ENCODE data around the gene DCBLD1. TPM values are rescaled to one million over a fixed set of nuclear protein-coding genes. Genes with fewer than 3 reads are reported as not detected.

The DCBLD1 gene
- total and polyA plus RNA-seq, 9 of the 15 experiments (the other 6 are each of a cell fraction or from before 2014, with no cell fraction given) = 0.80 to 8.5 (median 6.8) TPM

DNA sequence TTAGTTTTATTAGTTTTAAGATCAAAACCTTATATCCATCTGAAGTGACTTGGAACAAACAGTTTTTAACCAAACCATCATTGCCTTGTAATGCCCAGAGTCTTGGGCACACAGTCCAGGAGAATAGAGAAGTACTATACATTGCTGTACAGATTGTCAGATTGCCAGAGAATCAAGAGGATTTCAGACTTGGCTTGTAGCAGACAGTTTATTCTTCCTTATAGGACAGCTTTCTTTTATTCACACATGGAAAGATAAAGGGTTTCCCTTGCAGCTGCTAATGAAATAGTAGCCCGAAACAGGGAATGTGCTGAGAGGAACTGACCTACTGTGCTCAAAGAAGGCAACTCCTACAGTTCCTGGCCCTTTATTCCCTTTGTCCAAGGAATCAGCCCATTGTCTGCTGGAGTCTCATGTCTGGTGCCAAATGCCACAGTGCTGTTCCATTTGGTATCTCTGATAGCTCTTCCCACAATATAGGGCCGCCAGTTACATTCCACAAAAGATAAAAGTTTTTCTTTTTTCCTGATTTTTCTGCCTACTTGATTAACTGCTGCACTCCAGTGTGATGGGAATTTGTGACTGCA, 30.6 kb downstream of the DCBLD1 start:
- no peak overlapping the region for H3K4me3 ChIP-seq
- ChIA-PET CTCF (ENCODE audit: low intra/inter-chr PET ratio) (no interaction called here), POLR2A (no interaction called here)
- no peaks in the 10 kb centered on the region for H3K9me1 ChIP-seq (ENCODE audit: control insufficient read depth, insufficient read depth, low read length)
- intact Hi-C loops (cut with micrococcal nuclease) (no loop called here), in situ Hi-C loops (cut with MboI) (no loop called here)
- no TSS peak for BruUV-seq (replicated peaks)
- no peak overlapping the region for H3K4me2 ChIP-seq (ENCODE audit: insufficient read depth, low read length)
- H3K36me3 ChIP-seq (ENCODE audit: control insufficient read depth, insufficient read depth, low read length) = no peaks in the 10 kb centered on the region
- H2AFZ ChIP-seq (ENCODE audit: low read depth, low read length) = no peak overlapping the region
- no peak overlapping the region for H3K27ac ChIP-seq (ENCODE audit: extremely low read depth, low read depth, low read length)
- ATAC-seq (no peak), FAIRE-seq (peak; percentile 6), DNase-seq (ENCODE audit: extremely low read depth in 1 of 4, low spot score in 3 of 4) (no peak)
- WGBS (ENCODE audit: insufficient coverage, low coverage, missing lambda C conversion rate) = 41% methylated on average over 2 of the region's 2 CpGs
- H3K79me2 ChIP-seq (ENCODE audit: control insufficient read depth, insufficient read depth, low read length) = no peaks in the 10 kb centered on the region
- H3K27me3 ChIP-seq (ENCODE audit: control insufficient read depth in 2 of 2, insufficient read depth in 2 of 2, low read length in 2 of 2) = no peaks in the 10 kb centered on the region
- H3K9me3 ChIP-seq (replicated peaks; ENCODE audit: control insufficient read depth, insufficient read depth, low read depth, low read length) = no peaks in the 10 kb centered on the region
- TF ChIP-seq NFXL1 (CRISPR knock-in tag; IDR thresholded peaks at IDR 0.05) = no peak
- TF ChIP-seq, protein P1, sequence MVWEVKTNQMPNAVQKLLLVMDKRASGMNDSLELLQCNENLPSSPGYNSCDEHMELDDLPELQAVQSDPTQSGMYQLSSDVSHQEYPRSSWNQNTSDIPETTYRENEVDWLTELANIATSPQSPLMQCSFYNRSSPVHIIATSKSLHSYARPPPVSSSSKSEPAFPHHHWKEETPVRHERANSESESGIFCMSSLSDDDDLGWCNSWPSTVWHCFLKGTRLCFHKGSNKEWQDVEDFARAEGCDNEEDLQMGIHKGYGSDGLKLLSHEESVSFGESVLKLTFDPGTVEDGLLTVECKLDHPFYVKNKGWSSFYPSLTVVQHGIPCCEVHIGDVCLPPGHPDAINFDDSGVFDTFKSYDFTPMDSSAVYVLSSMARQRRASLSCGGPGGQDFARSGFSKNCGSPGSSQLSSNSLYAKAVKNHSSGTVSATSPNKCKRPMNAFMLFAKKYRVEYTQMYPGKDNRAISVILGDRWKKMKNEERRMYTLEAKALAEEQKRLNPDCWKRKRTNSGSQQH (CRISPR knock-in tag; IDR thresholded peaks at IDR 0.05) = no peak
- no peak for TF ChIP-seq ZNF41 (CRISPR knock-in tag; conservative IDR thresholded peaks at IDR 0.05)
- TF ChIP-seq PHB (CRISPR knock-in tag; IDR thresholded peaks at IDR 0.05) = no peak
- TF ChIP-seq, protein P2, sequence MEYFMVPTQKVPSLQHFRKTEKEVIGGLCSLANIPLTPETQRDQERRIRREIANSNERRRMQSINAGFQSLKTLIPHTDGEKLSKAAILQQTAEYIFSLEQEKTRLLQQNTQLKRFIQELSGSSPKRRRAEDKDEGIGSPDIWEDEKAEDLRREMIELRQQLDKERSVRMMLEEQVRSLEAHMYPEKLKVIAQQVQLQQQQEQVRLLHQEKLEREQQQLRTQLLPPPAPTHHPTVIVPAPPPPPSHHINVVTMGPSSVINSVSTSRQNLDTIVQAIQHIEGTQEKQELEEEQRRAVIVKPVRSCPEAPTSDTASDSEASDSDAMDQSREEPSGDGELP (CRISPR knock-in tag; IDR thresholded peaks at IDR 0.05; ENCODE audit: borderline replicate concordance) = no peak
- no peak for TF ChIP-seq ZC3H8 (IDR thresholded peaks at IDR 0.05)
- TF ChIP-seq MYNN (IDR thresholded peaks at IDR 0.05) = no peak
- no peak for TF ChIP-seq MYNN (CRISPR knock-in tag; IDR thresholded peaks at IDR 0.05)
- TF ChIP-seq RBM39 (optimal IDR thresholded peaks at IDR 0.05; ENCODE audit: low read depth, low read length) = no peak
- no peak for TF ChIP-seq STAT5A (IDR thresholded peaks at IDR 0.05; ENCODE audit: borderline replicate concordance, low read length)
- no peak for TF ChIP-seq MEF2A (IDR thresholded peaks at IDR 0.05; ENCODE audit: control insufficient read depth, low read depth, low read length)
- TF ChIP-seq POLR2AphosphoS5 (IDR thresholded peaks at IDR 0.05; ENCODE audit: control insufficient read depth, insufficient read depth, low read depth, low read length) = no peak
- H3K9ac ChIP-seq (ENCODE audit: insufficient read depth in 1 of 2, low read depth in 2 of 2, low read length in 2 of 2) = no peak overlapping the region
- H4K20me1 ChIP-seq (replicated peaks; ENCODE audit: control insufficient read depth, insufficient read depth, low read length) = no peaks in the 10 kb centered on the region
- no peaks in the 10 kb centered on the region for H3K4me1 ChIP-seq (replicated peaks in 1 of 2; ENCODE audit: control insufficient read depth in 2 of 2, insufficient read depth in 2 of 2, low read length in 2 of 2)
